GM08714 (cell line): ENCODE data around the gene GRAMD4.

Experiments used
- H3K4me3 ChIP-seq: fragments of 200-500 bp; sonication (Bioruptor generic); 2 replicates; pipeline ENCODE4 v1.5.1; 2014; ENCODE audit warnings: mild to moderate bottlenecking, low read length, inconsistent platforms
- ZNF274 ChIP-seq: IDR thresholded peaks from 2 replicates; pipeline ENCODE4 v1.6.1; 2012; ENCODE audit warnings: mild to moderate bottlenecking, low read depth, low read length

GRAMD4 gene

GRCh38 chr22:46688949-46689348 is 68.8 kb downstream of the GRAMD4 start:
- no peak for TF ChIP-seq ZNF274
- no peak overlapping the region for H3K4me3 ChIP-seq

GRCh38 chr22:46690146-46690545 is 70.0 kb downstream of the GRAMD4 start:
- no peak for TF ChIP-seq ZNF274
- H3K4me3 ChIP-seq: no peak overlapping the region

DNA sequence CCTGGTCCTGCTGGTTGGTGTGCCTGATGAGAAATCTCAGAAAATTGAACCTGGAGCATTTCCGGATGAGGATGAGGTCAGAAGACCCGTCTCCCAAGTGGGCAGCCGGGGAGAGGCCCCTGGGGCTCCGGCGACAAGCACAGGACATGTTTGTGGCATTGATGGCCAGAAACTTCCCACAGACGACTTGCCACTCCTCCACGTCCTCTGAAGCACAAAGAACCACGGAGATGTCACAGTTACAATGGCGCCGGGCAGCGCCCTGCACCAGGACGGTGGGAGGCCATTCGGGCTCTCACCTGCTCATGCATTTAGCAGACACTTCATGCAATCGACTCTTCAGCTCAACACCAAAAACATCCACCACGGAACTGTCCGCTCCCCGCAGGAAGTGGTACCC is 71.4 kb downstream of the GRAMD4 start:
- TF ChIP-seq ZNF274: no peak

GRCh38 chr22:46693634-46694415 is 73.6 kb downstream of the GRAMD4 start:
- no peak overlapping the region for H3K4me3 ChIP-seq
- TF ChIP-seq ZNF274: no peak

More for the DNA sequence above, 71.4 kb downstream of the GRAMD4 start:
- no peak overlapping the region for H3K4me3 ChIP-seq

- no peak for TF ChIP-seq ZNF274
- H3K4me3 ChIP-seq: no peak overlapping the region
Measured at GRCh38 chr22:46694416-46695170, 74.4 kb downstream of the GRAMD4 start.

- TF ChIP-seq ZNF274: no peak
Measured at GRCh38 chr22:46695346-46696228, 75.4 kb downstream of the GRAMD4 start.

DNA sequence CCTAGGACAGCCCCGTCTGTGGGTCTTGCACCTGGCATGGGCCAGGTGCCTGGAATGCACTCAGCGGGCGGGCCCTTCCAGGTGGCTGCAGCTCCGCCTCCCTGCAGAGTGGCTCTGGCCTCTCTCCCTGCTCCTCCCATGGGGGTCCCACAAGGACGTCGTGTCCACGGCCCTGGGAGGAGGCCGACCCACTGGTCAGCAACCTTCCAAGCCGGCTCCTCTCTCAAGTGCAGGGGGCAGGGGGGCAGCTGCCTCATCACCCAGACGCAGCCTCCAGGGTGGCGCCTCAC is 76.0 kb downstream of the GRAMD4 start:
- H3K4me3 ChIP-seq: no peak overlapping the region
- TF ChIP-seq ZNF274: no peak

More at GRCh38 chr22:46695346-46696228, 75.4 kb downstream of the GRAMD4 start:
- H3K4me3 ChIP-seq: no peak overlapping the region

DNA sequence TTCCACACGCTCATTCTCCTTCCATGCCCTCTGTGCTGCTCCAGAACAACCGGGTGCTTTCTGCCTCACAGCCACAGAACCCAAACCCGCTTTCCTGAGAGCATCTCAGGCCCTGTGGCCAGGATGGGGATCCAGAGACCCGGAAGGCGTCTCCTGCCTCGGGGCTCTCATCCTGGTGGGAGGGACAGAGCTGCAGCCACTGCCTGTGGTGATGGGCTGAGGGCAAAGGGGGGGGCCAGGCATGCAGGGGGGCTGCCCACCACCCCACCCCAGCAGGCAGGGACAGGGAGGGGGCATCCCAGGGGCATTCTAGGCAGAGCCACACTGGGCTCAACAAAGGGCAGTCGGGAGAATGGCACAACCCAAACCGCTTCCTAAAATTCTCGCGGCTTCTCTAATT is 76.4 kb downstream of the GRAMD4 start:
- TF ChIP-seq ZNF274: no peak

GRCh38 chr22:46697811-46698515 is 77.8 kb downstream of the GRAMD4 start:
- no peak for TF ChIP-seq ZNF274
- H3K4me3 ChIP-seq: no peak overlapping the region

More for the DNA sequence above, 76.4 kb downstream of the GRAMD4 start:
- no peak overlapping the region for H3K4me3 ChIP-seq

- no peak overlapping the region for H3K4me3 ChIP-seq
- no peak for TF ChIP-seq ZNF274
Measured at GRCh38 chr22:46699091-46699490, 78.9 kb downstream of the GRAMD4 start.

GRCh38 chr22:46701262-46701661 is 81.1 kb downstream of the GRAMD4 start:
- H3K4me3 ChIP-seq: no peak overlapping the region
- no peak for TF ChIP-seq ZNF274

GRCh38 chr22:46703171-46703995 is 83.2 kb downstream of the GRAMD4 start:
- no peak for TF ChIP-seq ZNF274
- no peak overlapping the region for H3K4me3 ChIP-seq

GRCh38 chr22:46703996-46704370 is 83.8 kb downstream of the GRAMD4 start:
- no peak overlapping the region for H3K4me3 ChIP-seq
- TF ChIP-seq ZNF274: no peak
